Transverse colon (tissue), 4 donors: ENCODE data around the gene MAGEA2. TPM values are rescaled to one million over a fixed set of nuclear protein-coding genes. Genes with fewer than 3 reads are reported as not detected.

Experiments
- total RNA-seq, 4 donors: library from RNA; depleted of rRNA; stranded (reverse); fragments of >200 nt; gene quantifications; one replicate each; pipeline ENCODE4 v1.1.0, GENCODE V29; 2016

MAGEA2 gene
- total RNA-seq, 4 donors from 2014 or later = not detected

Other genes with a start within 250 kb of the MAGEA2 start
- not detected for gene GABRQ, start 115.9 kb downstream of the MAGEA2 start, total RNA-seq
- gene MAGEA3, start 55.0 kb downstream of the MAGEA2 start, total RNA-seq = not detected
- not detected for gene CSAG2, start 44.6 kb downstream of the MAGEA2 start, total RNA-seq
- gene MAGEA2B, start 39.2 kb downstream of the MAGEA2 start, total RNA-seq = not detected
- gene CSAG1, start 20.1 kb downstream of the MAGEA2 start, total RNA-seq = not detected
- gene MAGEA12, start 20.1 kb downstream of the MAGEA2 start, total RNA-seq = not detected
- gene CSAG3, start 5.4 kb upstream of the MAGEA2 start, total RNA-seq = not detected
- not detected for gene MAGEA6, start 15.8 kb upstream of the MAGEA2 start, total RNA-seq
- gene CETN2, start 76.9 kb upstream of the MAGEA2 start, total RNA-seq = 10 to 100 TPM in 2 of 4 donors, 1 to 10 TPM in 2; 3.4 to 14.6 (median 10.4) TPM
- 10 to 100 TPM in 2 of 4 donors, 1 to 10 TPM in 2; 1.4 to 21.0 (median 13.5) TPM for gene NSDHL, start 77.2 kb upstream of the MAGEA2 start, total RNA-seq
- gene ZNF185, start 144.2 kb upstream of the MAGEA2 start, total RNA-seq = 1 to 10 TPM in 2 of 4 donors, under 1 TPM in 1, not detected in 1; 0.40 to 4.1 (median 3.2) TPM
- gene PNMA5, start 240.3 kb upstream of the MAGEA2 start, total RNA-seq = not detected